Suprapubic skin (tissue), 4 donors: Measurements from ENCODE around the gene PSTPIP1. TPM values are rescaled to one million over a fixed set of nuclear protein-coding genes. Genes with fewer than 3 reads are reported as not detected.

Experiments
- DNase-seq, 2 donors: peaks; one replicate each; pipeline ENCODE4 v3.0.0-alpha.2; 2019; ENCODE audit warnings: low spot score in 2 of 2
- H3K27ac ChIP-seq: fragments of 200-600 bp; sonication (generic); one replicate; pipeline ENCODE4 v1.5.1; 2019
- H3K27me3 ChIP-seq: fragments of 200-600 bp; sonication (generic); one replicate; pipeline ENCODE4 v1.5.1; 2019
- H3K36me3 ChIP-seq: fragments of 200-600 bp; sonication (generic); one replicate; pipeline ENCODE4 v1.5.1; 2019
- H3K4me1 ChIP-seq: fragments of 200-600 bp; sonication (generic); one replicate; pipeline ENCODE4 v1.5.1; 2019
- H3K4me3 ChIP-seq: fragments of 200-600 bp; sonication (generic); one replicate; pipeline ENCODE4 v1.5.1; 2019; ENCODE audit warnings: mild to moderate bottlenecking
- H3K9me3 ChIP-seq: fragments of 200-600 bp; sonication (generic); one replicate; pipeline ENCODE4 v1.5.1; 2019
- CTCF ChIP-seq, 2 donors: fragments of 200-600 bp in 1 of 2; fragments of 450-650 bp in 1 of 2; sonication (generic) in 1 of 2; IDR thresholded peaks; one replicate each; pipeline ENCODE4 v1.5.1; 2016 to 2019; ENCODE audit warnings: antibody characterized with exemption in 2 of 2, mild to moderate bottlenecking in 1 of 2, moderate library complexity in 1 of 2
- EP300 ChIP-seq: sonication (generic); formaldehyde crosslinking; IDR thresholded peaks from one replicate; pipeline ENCODE4 v1.6.1; 2017; ENCODE audit warnings: antibody characterized with exemption
- POLR2A ChIP-seq, 2 donors: fragments of 450-650 bp; IDR thresholded peaks; one replicate each; pipeline ENCODE4 v1.6.1; 2017; ENCODE audit warnings: antibody characterized with exemption in 2 of 2, mild to moderate bottlenecking in 2 of 2, moderate library complexity in 2 of 2
- POLR2AphosphoS5 ChIP-seq, 3 donors: sonication (generic); formaldehyde crosslinking; IDR thresholded peaks; one replicate each; pipeline ENCODE4 v1.6.1; 2017; ENCODE audit warnings: antibody characterized with exemption in 3 of 3
- WGBS: methylation state at CpG from one replicate; pipeline ENCODE4 v1.1.5; 2018; 5-methylcytosine and 5-hydroxymethylcytosine counted together
- total RNA-seq, 4 donors: library from RNA; depleted of rRNA; stranded (reverse); fragments of >200 nt; gene quantifications; one replicate each; pipeline ENCODE4 v1.1.0, GENCODE V29; 2016

PSTPIP1 gene
- total RNA-seq, 4 donors from 2014 or later = 1.9 to 5.9 (median 2.6) TPM

- no peak overlapping the region for H3K27ac ChIP-seq
- peaks cover 8% of the 10 kb centered on the region for H3K36me3 ChIP-seq
- no peak for TF ChIP-seq POLR2AphosphoS5 (IDR thresholded peaks at IDR 0.05)
- TF ChIP-seq POLR2A (IDR thresholded peaks at IDR 0.05) = no peak
- TF ChIP-seq CTCF (IDR thresholded peaks at IDR 0.05) = no peak
- TF ChIP-seq EP300 = no peak
- WGBS = 64% methylated on average over 2 of the region's 2 CpGs
- no peak for DNase-seq
- no peak overlapping the region for H3K4me3 ChIP-seq
- H3K27me3 ChIP-seq = no peaks in the 10 kb centered on the region
- H3K9me3 ChIP-seq = no peaks in the 10 kb centered on the region
- H3K4me1 ChIP-seq = no peaks in the 10 kb centered on the region
These were observed 40.2 kb upstream of the PSTPIP1 start for GRCh38 chr15:76954744-76955143.

GRCh38 chr15:76961268-76962011 lies 33.5 kb upstream of the PSTPIP1 start:
- TF ChIP-seq CTCF (IDR thresholded peaks at IDR 0.05) (no peak), EP300 (no peak), POLR2A (IDR thresholded peaks at IDR 0.05) (no peak), POLR2AphosphoS5 (IDR thresholded peaks at IDR 0.05) (no peak)
- Histone ChIP-seq H3K4me3 (no peak overlapping the region), H3K27ac (no peak overlapping the region), H3K36me3 (no peaks in the 10 kb centered on the region), H3K9me3 (no peaks in the 10 kb centered on the region), H3K27me3 (no peaks in the 10 kb centered on the region), H3K4me1 (no peaks in the 10 kb centered on the region)
- no peak for DNase-seq
- WGBS = 72% methylated on average over 6 of the region's 6 CpGs

GRCh38 chr15:76962337-76963013 lies 32.5 kb upstream of the PSTPIP1 start:
- TF ChIP-seq POLR2A (IDR thresholded peaks at IDR 0.05) (no peak), CTCF (IDR thresholded peaks at IDR 0.05) (no peak), POLR2AphosphoS5 (IDR thresholded peaks at IDR 0.05) (no peak), EP300 (no peak)
- H3K36me3 ChIP-seq = no peaks in the 10 kb centered on the region
- no peaks in the 10 kb centered on the region for H3K9me3 ChIP-seq
- H3K4me3 ChIP-seq = no peak overlapping the region
- WGBS = 90% methylated on average over 9 of the region's 9 CpGs
- no peak for DNase-seq
- H3K4me1 ChIP-seq = peaks cover under 1% of the 10 kb centered on the region
- H3K27ac ChIP-seq = no peak overlapping the region
- no peaks in the 10 kb centered on the region for H3K27me3 ChIP-seq

- DNase-seq = no peak
- 52% methylated on average over 9 of the region's 9 CpGs for WGBS
These were observed 31.3 kb upstream of the PSTPIP1 start for GRCh38 chr15:76963596-76963995.

More at GRCh38 chr15:76963596-76963995, 31.3 kb upstream of the PSTPIP1 start:
- Histone ChIP-seq H3K27me3 (no peaks in the 10 kb centered on the region), H3K36me3 (no peaks in the 10 kb centered on the region), H3K4me3 (no peak overlapping the region), H3K9me3 (no peaks in the 10 kb centered on the region), H3K4me1 (peaks cover 3% of the 10 kb centered on the region), H3K27ac (no peak overlapping the region)
- no peak for TF ChIP-seq CTCF (IDR thresholded peaks at IDR 0.05)
- no peak for TF ChIP-seq EP300
- TF ChIP-seq POLR2AphosphoS5 (IDR thresholded peaks at IDR 0.05) = no peak
- TF ChIP-seq POLR2A (IDR thresholded peaks at IDR 0.05) = no peak
